Measurements from ENCODE around the gene SDHB.

SDHB gene

GRCh38 chr1:17053685-17054410, at the start of gene SDHB:
SDHB (minus strand) TSS chr1:17054032; CDS start chr1:17054019, 13 bp downstream.
- DNase-seq (ENCODE audit: low read depth): peak; percentile 91
- peak within 1 kb of the TSS; percentile 87 for H3K4me3 ChIP-seq (ENCODE audit: control insufficient read depth, low read depth, low read length)
- no peak for TF ChIP-seq CTCF (IDR thresholded peaks at IDR 0.05; ENCODE audit: control insufficient read depth, insufficient read depth, low read depth, low read length, missing control alignments)

GRCh38 chr1:17102232-17102631, 48.4 kb upstream of the SDHB start:
- no peak overlapping the region for H3K4me3 ChIP-seq (ENCODE audit: control insufficient read depth, low read depth, low read length)
- no peak for DNase-seq (ENCODE audit: low read depth)
- TF ChIP-seq CTCF (IDR thresholded peaks at IDR 0.05; ENCODE audit: control insufficient read depth, insufficient read depth, low read depth, low read length, missing control alignments): no peak

GRCh38 chr1:17101261-17101660, 47.4 kb upstream of the SDHB start:
- no peak overlapping the region for H3K4me3 ChIP-seq (ENCODE audit: control insufficient read depth, low read depth, low read length)
- TF ChIP-seq CTCF (IDR thresholded peaks at IDR 0.05; ENCODE audit: control insufficient read depth, insufficient read depth, low read depth, low read length, missing control alignments): no peak
- DNase-seq (ENCODE audit: low read depth): no peak

- DNase-seq (ENCODE audit: low read depth): no peak
- H3K4me3 ChIP-seq (ENCODE audit: control insufficient read depth, low read depth, low read length): no peak overlapping the region
- TF ChIP-seq CTCF (IDR thresholded peaks at IDR 0.05; ENCODE audit: control insufficient read depth, insufficient read depth, low read depth, low read length, missing control alignments): no peak
Observed at GRCh38 chr1:17099616-17100340, 45.9 kb upstream of the SDHB start.

- no peak overlapping the region for H3K4me3 ChIP-seq (ENCODE audit: control insufficient read depth, low read depth, low read length)
- no peak for TF ChIP-seq CTCF (IDR thresholded peaks at IDR 0.05; ENCODE audit: control insufficient read depth, insufficient read depth, low read depth, low read length, missing control alignments)
- no peak for DNase-seq (ENCODE audit: low read depth)
Observed at GRCh38 chr1:17098446-17099317, 44.9 kb upstream of the SDHB start.

GRCh38 chr1:17097787-17098186, 44.0 kb upstream of the SDHB start:
- H3K4me3 ChIP-seq (ENCODE audit: control insufficient read depth, low read depth, low read length): no peak overlapping the region
- no peak for DNase-seq (ENCODE audit: low read depth)
- no peak for TF ChIP-seq CTCF (IDR thresholded peaks at IDR 0.05; ENCODE audit: control insufficient read depth, insufficient read depth, low read depth, low read length, missing control alignments)

All from AG09309 (cell line).